Activated naive CD8-positive, alpha-beta T cell treated with anti-CD3 and anti-CD28 coated beads, Interleukin-2, amount 50 U/mL, for 16 hours (primary cell): ENCODE results near the gene TRAK2.
"Not testable (repeated sequence)": the region's sequence is repeated elsewhere in the genome, so short reads cannot be mapped to it uniquely, and the experiment has no call there.

ENCODE experiments used
- DNase-seq: peaks from one replicate; pipeline ENCODE4 v3.0.0-alpha.2; 2020; ENCODE audit warnings: low read depth, low spot score

Gene TRAK2

GRCh38 chr2:201414099-201415023 lies 36.9 kb downstream of the TRAK2 start:
- DNase-seq, result no peak

DNA sequence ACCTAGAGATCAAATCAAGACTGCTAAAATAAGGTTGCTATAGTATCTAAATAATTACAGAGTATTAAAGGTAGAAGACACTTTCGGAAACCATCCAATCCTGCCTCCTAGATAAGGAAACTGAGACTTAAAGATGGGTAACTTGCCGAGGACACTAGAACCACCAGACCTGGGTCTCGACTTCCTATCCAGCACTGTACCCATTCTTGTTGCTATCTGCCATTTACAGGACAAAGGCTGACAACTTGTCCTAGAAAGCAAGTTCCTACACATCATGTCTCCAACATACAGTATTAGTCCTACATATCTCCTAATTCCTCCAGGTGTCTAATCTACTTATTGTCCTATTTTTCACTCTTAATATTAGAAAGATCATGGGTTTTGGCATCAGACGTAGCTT lies 37.7 kb downstream of the TRAK2 start:
- no peak for DNase-seq

- DNase-seq, result no peak
These were observed 38.1 kb downstream of the TRAK2 start for GRCh38 chr2:201413143-201413542.

GRCh38 chr2:201411421-201411820 lies 39.8 kb downstream of the TRAK2 start:
- no peak for DNase-seq

GRCh38 chr2:201408931-201409330 lies 42.3 kb downstream of the TRAK2 start:
- no peak for DNase-seq

GRCh38 chr2:201407265-201407664 lies 44.0 kb downstream of the TRAK2 start:
- no peak for DNase-seq

DNA sequence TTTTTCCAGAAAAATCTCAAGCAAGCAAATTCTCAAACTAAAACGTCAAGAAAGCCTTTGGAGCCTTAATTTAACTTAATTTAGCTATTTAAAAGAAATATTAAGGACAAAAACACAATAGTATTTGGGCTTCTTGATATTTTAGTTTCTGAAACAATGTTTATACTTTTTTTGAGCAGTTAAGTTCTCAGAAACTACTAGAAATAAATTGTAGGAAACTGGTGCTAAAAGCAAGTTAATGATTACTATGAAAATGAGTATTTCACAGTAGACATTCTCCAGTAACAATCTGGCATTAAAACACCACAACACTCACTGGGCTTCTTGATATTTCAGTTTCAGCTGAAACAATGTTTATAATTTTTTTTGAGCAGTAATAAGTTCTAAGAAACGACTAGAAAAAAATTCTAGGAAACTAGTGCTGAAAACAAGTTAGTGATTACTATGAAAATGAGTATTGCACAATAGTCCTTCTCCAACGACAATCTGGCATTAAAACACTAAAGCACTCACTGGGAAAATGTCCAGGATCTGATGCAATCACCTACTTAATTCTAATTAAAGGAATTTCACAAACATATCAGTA lies 45.1 kb downstream of the TRAK2 start:
- no peak for DNase-seq

DNA sequence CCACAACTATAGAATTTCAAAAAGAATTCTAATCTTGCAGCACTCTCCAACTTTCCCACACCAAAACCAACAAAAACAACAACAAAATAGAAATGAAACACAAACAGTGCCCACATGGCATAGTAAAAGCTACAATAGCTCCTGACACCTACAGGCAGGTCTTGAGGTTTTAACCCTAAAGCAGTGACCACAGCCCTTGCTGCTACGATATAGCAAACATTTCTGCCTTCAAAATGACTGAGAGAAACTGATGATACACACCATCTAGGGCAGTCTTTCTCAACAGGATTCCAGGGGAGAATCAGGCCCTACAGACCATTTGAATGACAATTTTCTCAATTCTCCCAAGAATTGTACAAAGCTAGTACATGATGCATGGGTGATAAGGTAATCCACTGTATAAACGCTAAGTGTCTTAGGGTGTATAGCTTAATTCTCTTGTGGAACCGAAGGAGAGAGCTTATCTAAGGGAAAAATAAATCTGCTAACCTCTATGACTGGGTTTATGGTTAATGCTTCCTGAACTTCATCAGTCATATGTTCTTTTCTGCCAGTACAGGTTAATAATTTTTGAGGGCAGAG lies 46.5 kb downstream of the TRAK2 start:
- DNase-seq, result no peak

DNA sequence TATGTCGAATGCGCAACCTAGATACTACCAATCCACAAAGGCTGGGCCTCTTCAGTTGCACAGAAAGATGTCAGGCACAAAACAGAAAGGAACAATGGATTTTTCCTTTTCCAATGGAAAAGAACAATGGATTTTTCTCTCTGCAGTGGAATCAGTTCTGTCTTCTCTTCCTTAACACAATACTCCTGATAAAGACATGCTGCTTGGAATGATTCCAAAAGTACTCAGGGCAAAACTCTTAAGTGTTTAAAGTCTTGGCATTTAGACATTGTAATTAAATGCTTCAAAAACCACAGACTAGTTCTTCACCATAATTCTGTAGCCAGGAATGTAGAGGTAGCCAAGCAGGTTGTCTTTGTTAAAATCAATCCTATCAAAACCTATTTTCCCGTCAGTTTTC lies 47.4 kb downstream of the TRAK2 start:
- no peak for DNase-seq

GRCh38 chr2:201402651-201403562 lies 48.4 kb downstream of the TRAK2 start:
- no peak for DNase-seq

DNA sequence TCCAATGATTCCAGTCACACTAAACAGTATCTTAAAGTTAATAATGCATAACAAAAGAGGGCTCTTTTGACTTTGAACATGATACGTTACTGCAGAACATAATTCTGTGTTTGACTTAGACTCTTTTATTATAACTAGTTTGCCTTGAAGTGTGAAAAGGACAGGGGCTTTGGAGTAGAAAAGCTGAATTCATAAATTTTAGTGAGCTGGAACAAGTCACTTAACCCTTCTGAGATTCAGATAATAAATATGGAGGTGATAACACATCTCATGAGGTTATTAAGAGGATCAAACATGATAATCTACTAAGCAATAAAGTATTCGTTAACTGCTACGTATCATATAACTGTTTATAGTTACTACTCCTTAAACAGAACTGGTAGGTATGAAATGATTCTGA lies 49.4 kb downstream of the TRAK2 start:
- DNase-seq, result no peak

GRCh38 chr2:201396595-201396994 lies 54.7 kb downstream of the TRAK2 start:
- no peak for DNase-seq

GRCh38 chr2:201383136-201383535 lies 68.1 kb downstream of the TRAK2 start:
- DNase-seq, result no peak

- DNase-seq, result no peak
These were observed 72.5 kb downstream of the TRAK2 start for GRCh38 chr2:201378496-201379397.

- no peak for DNase-seq
These were observed 74.0 kb downstream of the TRAK2 start for GRCh38 chr2:201377218-201377617.

GRCh38 chr2:201369775-201370174 lies 81.5 kb downstream of the TRAK2 start:
- no peak for DNase-seq

DNA sequence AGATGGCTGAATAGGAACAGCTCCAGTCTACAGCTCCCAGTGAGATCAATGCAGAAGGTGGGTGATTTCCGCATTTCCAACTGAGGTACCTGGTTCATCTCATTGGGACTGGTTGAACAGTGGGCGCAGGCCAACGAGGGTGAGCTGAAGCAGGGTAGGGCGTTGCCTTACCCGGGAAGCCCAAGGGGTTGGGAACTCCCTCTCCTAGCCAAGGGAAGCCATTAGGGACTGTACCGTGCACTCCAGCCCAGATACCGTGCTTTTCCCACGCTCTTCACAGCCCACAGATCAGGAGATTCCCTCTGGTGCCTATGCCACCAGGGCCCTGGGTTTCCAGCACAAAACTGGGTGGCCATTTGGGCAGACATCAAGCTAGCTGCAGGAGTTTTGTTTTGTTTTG lies 81.9 kb downstream of the TRAK2 start:
- DNase-seq, result not testable (repeated sequence)

DNA sequence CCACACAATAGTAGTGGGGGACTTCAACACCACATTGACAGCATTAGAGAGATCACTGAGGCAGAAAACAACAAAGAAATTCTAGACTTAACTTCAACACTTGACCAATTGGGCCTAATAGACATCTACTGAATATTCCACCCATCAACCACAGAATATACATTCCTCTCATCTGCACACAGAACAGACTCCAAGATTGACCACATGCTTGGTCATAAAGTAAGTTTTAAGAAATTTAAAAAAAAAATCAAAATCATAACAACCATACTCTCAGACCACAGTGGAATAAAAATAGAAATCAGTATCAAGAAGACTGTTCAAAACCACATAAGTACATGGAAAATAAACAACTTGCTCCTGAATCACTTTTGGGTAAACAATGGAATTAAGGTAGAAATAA lies 85.1 kb downstream of the TRAK2 start:
- DNase-seq, result no peak

- DNase-seq, result no peak
These were observed 87.2 kb downstream of the TRAK2 start for GRCh38 chr2:201363857-201364560.

- no peak for DNase-seq
These were observed 88.9 kb downstream of the TRAK2 start for GRCh38 chr2:201362396-201362795.
